CD14-positive monocyte (primary cell): ENCODE results near the gene CACNB2. TPM values are rescaled to one million over a fixed set of nuclear protein-coding genes. Genes with fewer than 3 reads are reported as not detected.

Experiments used
- DNase-seq, 3 donors: peaks; one replicate each; pipeline ENCODE4 v3.0.0-alpha.2; 2011 to 2022
- H2AFZ ChIP-seq: 2 replicates; pipeline ENCODE4 v1.6.0; 2012; ENCODE audit warnings: mild to moderate bottlenecking, low read depth, low read length, inconsistent platforms; ENCODE audit not compliant: insufficient read depth, poor library complexity, severe bottlenecking
- H3K27ac ChIP-seq, 2 donors: 1 replicate in 1 of 2; 2 replicates in 1 of 2; pipeline ENCODE4 v1.5.1; 2012 to 2013; ENCODE audit warnings: low read length in 2 of 2, control low read depth in 1 of 2, inconsistent platforms in 1 of 2, low read depth in 1 of 2, mild to moderate bottlenecking in 1 of 2
- H3K27me3 ChIP-seq, 2 donors: one replicate each; pipeline versions ENCODE4 v1.6.0 to v1.6.1; 2011 to 2013; ENCODE audit warnings: low read length in 2 of 2; ENCODE audit not compliant: control insufficient read depth in 2 of 2, insufficient read depth in 2 of 2
- H3K36me3 ChIP-seq, 2 donors: replicated peaks in 1 of 2; 1 replicate in 1 of 2; 2 replicates in 1 of 2; pipeline versions ENCODE4 v1.5.1 to v1.6.1; 2012 to 2013; ENCODE audit warnings: low read length in 2 of 2, control low read depth in 1 of 2, inconsistent platforms in 1 of 2, mild to moderate bottlenecking in 1 of 2; ENCODE audit not compliant: insufficient read depth in 2 of 2, control insufficient read depth in 1 of 2
- H3K4me1 ChIP-seq, 2 donors: 1 replicate in 1 of 2; 2 replicates in 1 of 2; pipeline versions ENCODE4 v1.5.1 to v1.6.1; 2012 to 2013; ENCODE audit warnings: low read length in 2 of 2, control low read depth in 1 of 2, inconsistent platforms in 1 of 2, mild to moderate bottlenecking in 1 of 2, moderate library complexity in 1 of 2; ENCODE audit not compliant: insufficient read depth in 2 of 2, control insufficient read depth in 1 of 2
- H3K4me2 ChIP-seq: replicated peaks from 2 replicates; pipeline ENCODE3; 2012; ENCODE audit warnings: low read length, moderate library complexity, mild to moderate bottlenecking; ENCODE audit not compliant: poor library complexity, severe bottlenecking; ENCODE audit errors: extremely low read depth
- H3K4me3 ChIP-seq, 3 experiments: fragments of 200-600 bp in 1 of 3; sonication (generic) in 1 of 3; replicated peaks in 1 of 3; 1 replicate in 2 of 3; 2 replicates in 1 of 3; pipeline ENCODE4 v1.5.1; 2011 to 2013; ENCODE audit warnings: low read length in 3 of 3, mild to moderate bottlenecking in 3 of 3, control low read depth in 2 of 3, low read depth in 2 of 3, inconsistent platforms in 1 of 3, moderate library complexity in 1 of 3
- H3K79me2 ChIP-seq: 2 replicates; pipeline ENCODE4 v1.6.0; 2012; ENCODE audit warnings: mild to moderate bottlenecking, control low read depth, inconsistent platforms, low read length, moderate library complexity; ENCODE audit not compliant: insufficient read depth
- H3K9ac ChIP-seq: 2 replicates; pipeline ENCODE4 v1.6.0; 2017; ENCODE audit warnings: low read length, mild to moderate bottlenecking; ENCODE audit not compliant: insufficient read depth, poor library complexity, severe bottlenecking
- H3K9me3 ChIP-seq, 2 donors: replicated peaks in 1 of 2; 1 replicate in 1 of 2; 2 replicates in 1 of 2; pipeline versions ENCODE4 v1.5.1 to v1.6.1; 2012 to 2013; ENCODE audit warnings: low read length in 2 of 2, control low read depth in 1 of 2; ENCODE audit not compliant: control insufficient read depth in 1 of 2, insufficient read depth in 1 of 2
- H4K20me1 ChIP-seq: 2 replicates; pipeline ENCODE4 v1.6.0; 2012; ENCODE audit warnings: mild to moderate bottlenecking, low read length, control low read depth, moderate library complexity; ENCODE audit not compliant: insufficient read depth
- H3K27ac Mint-ChIP-seq, 7 donors: one replicate each; pipeline ENCODE4 v1.8.0; 2020; ENCODE audit warnings: mild to moderate bottlenecking in 7 of 7, mixed read lengths in 7 of 7, moderate library complexity in 6 of 7, inconsistent platforms in 2 of 7
- H3K27me3 Mint-ChIP-seq, 3 donors: one replicate each; pipeline ENCODE4 v1.8.0; 2021 to 2022; ENCODE audit warnings: low read depth in 3 of 3, mild to moderate bottlenecking in 3 of 3, mixed read lengths in 3 of 3, moderate library complexity in 3 of 3, inconsistent platforms in 1 of 3
- H3K36me3 Mint-ChIP-seq, 2 donors: one replicate each; pipeline ENCODE4 v1.8.0; 2020; ENCODE audit warnings: mixed read lengths in 2 of 2, inconsistent platforms in 1 of 2, mild to moderate bottlenecking in 1 of 2
- H3K4me1 Mint-ChIP-seq: one replicate; pipeline ENCODE4 v1.8.0; 2020; ENCODE audit warnings: mild to moderate bottlenecking, mixed read lengths
- H3K4me3 Mint-ChIP-seq, 2 donors: one replicate each; pipeline ENCODE4 v1.8.0; 2020; ENCODE audit warnings: mild to moderate bottlenecking in 2 of 2, mixed read lengths in 2 of 2, moderate library complexity in 1 of 2
- H3K9me3 Mint-ChIP-seq, 7 donors: one replicate each; pipeline ENCODE4 v1.8.0; 2020 to 2022; ENCODE audit warnings: mixed read lengths in 7 of 7, mild to moderate bottlenecking in 6 of 7, moderate library complexity in 6 of 7, inconsistent platforms in 2 of 7
- WGBS: methylation state at CpG from one replicate; pipeline ENCODE4 v1.1.5; 2013; ENCODE audit warnings: missing lambda C conversion rate; ENCODE audit not compliant: insufficient coverage; 5-methylcytosine and 5-hydroxymethylcytosine counted together
- intact Hi-C, 2 donors: fragments of 100-400 bp; cut with micrococcal nuclease; formaldehyde crosslinking; loops; one replicate each; pipeline versions ENCODE4 v1.15.0 to v1.15.1; 2023
- polyA plus RNA-seq, 3 donors: library from polyadenylated mRNA; depleted of rRNA in 1 of 3; unstranded in 2 of 3; stranded (reverse) in 1 of 3; fragments of 300-500 nt in 2 of 3; fragments of >200 nt in 1 of 3; fragmentation: Illumina TruSeq in 2 of 3; gene quantifications; 1 replicate in 2 of 3; 2 replicates in 1 of 3; pipeline ENCODE4 v1.2.3, GENCODE V29; 2012 to 2021
- TF ChIP-seq, protein P1 (sequence below): fragments of 200-600 bp; IDR thresholded peaks from one replicate; pipeline ENCODE4 v1.8.0; 2022; ENCODE audit warnings: antibody characterized with exemption, mild to moderate bottlenecking

CACNB2 gene
- polyA plus RNA-seq, 3 donors, result 0.05 TPM; not detected in 2

DNA sequence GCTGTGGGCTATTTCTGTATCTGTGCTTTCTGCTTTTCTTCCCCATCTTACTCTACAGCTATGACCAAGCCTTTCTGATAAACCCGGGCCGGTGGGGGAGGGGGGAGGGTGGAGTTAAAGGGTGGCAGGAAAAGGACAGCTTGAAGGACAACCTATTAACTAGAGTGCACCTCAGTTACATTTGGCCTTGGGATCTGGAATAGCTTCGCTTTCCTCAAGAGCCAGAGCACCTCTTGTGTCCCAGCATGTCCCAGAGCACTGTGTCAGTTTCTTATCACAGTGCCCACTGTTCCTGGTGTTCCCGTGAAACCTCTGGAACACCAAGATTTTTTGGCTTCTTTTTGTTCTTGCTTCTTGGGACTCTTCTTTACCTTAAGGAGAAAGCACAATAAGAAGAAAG is 350.5 kb downstream of the CACNB2 start:
- Histone ChIP-seq H3K4me2 (no peak overlapping the region), H3K9me3 (peaks cover 0 to 25% of the 10 kb centered on the region in 2 donors), H3K4me1 (no peaks in the 10 kb centered on the region), H2AFZ (no peak overlapping the region), H3K4me3 (no peak overlapping the region), H3K79me2 (no peaks in the 10 kb centered on the region), H3K9ac (no peak overlapping the region), H3K36me3 (no peaks in the 10 kb centered on the region), H4K20me1 (no peaks in the 10 kb centered on the region), H3K27me3 (no peaks in the 10 kb centered on the region), H3K27ac (no peak overlapping the region)
- Mint-ChIP-seq H3K36me3 (no peaks in the 10 kb centered on the region), H3K4me1 (no peaks in the 10 kb centered on the region), H3K27ac (no peak overlapping the region), H3K4me3 (no peak overlapping the region), H3K27me3 (no peaks in the 10 kb centered on the region), H3K9me3 (peaks cover 4 to 34% (median 15%) of the 10 kb centered on the region in 7 donors)
- WGBS, result 93% methylated on average over 1 of the region's 4 CpGs
- intact Hi-C loops, result no loop called here
- TF ChIP-seq, protein P1, sequence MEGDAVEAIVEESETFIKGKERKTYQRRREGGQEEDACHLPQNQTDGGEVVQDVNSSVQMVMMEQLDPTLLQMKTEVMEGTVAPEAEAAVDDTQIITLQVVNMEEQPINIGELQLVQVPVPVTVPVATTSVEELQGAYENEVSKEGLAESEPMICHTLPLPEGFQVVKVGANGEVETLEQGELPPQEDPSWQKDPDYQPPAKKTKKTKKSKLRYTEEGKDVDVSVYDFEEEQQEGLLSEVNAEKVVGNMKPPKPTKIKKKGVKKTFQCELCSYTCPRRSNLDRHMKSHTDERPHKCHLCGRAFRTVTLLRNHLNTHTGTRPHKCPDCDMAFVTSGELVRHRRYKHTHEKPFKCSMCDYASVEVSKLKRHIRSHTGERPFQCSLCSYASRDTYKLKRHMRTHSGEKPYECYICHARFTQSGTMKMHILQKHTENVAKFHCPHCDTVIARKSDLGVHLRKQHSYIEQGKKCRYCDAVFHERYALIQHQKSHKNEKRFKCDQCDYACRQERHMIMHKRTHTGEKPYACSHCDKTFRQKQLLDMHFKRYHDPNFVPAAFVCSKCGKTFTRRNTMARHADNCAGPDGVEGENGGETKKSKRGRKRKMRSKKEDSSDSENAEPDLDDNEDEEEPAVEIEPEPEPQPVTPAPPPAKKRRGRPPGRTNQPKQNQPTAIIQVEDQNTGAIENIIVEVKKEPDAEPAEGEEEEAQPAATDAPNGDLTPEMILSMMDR, result no peak
- DNase-seq, result no peak

- Histone ChIP-seq H2AFZ (no peak overlapping the region), H3K36me3 (no peaks in the 10 kb centered on the region), H3K4me1 (no peaks in the 10 kb centered on the region), H3K27me3 (no peaks in the 10 kb centered on the region), H3K9ac (no peak overlapping the region), H3K4me2 (no peak overlapping the region), H3K27ac (no peak overlapping the region), H3K9me3 (no peaks in the 10 kb centered on the region), H4K20me1 (no peaks in the 10 kb centered on the region), H3K79me2 (no peaks in the 10 kb centered on the region), H3K4me3 (no peak overlapping the region)
- H3K9me3 Mint-ChIP-seq, result peaks cover 0 to 5% (median 2%) of the 10 kb centered on the region in 7 donors
- no peak overlapping the region for H3K4me3 Mint-ChIP-seq
- H3K27me3 Mint-ChIP-seq, result peaks cover 0 to 2% (median 1%) of the 10 kb centered on the region in 3 donors
- intact Hi-C loops, result no loop called here
- no peak overlapping the region for H3K27ac Mint-ChIP-seq
- DNase-seq, result no peak
- TF ChIP-seq, protein P1, result no peak
- no peaks in the 10 kb centered on the region for H3K36me3 Mint-ChIP-seq
- no peaks in the 10 kb centered on the region for H3K4me1 Mint-ChIP-seq
- WGBS, result 60% methylated on average over 1 of the region's 8 CpGs
Observed at GRCh38 chr10:18497806-18498369, 357.7 kb downstream of the CACNB2 start.
